GM12892 (cell line): ENCODE data around the gene TXLNG.

Source experiments
- POLR2A ChIP-seq: IDR thresholded peaks from 2 replicates; pipeline ENCODE4 v1.6.1; 2011; ENCODE audit warnings: low read depth, low read length, control low read depth
- POLR2AphosphoS5 ChIP-seq: IDR thresholded peaks from 2 replicates; pipeline ENCODE4 v1.6.1; 2011; ENCODE audit warnings: low read depth, low read length, control low read depth

DNA sequence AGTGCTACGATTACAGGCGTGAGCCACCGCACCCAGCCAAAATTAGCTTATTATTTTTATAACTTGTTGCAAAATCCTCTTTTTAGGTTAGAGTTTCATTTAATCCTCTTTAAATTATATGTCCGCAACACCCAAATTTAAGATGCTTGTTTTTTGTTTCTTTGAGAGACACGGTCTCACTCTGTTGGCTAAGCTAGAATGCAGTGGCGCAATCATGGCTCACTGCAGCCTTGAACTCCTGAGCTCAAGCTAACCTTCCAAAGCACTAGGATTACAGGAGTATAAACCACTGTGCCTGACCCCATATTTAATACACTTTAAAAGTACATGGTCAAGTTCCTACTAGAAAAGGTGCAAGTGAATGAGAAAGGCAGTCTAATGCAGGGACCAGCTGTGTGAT is 81.7 kb downstream of the TXLNG start:
- TF ChIP-seq POLR2AphosphoS5, result no peak
- TF ChIP-seq POLR2A, result no peak
